ENCODE measurements around the gene PLPP4.

PLPP4 gene

DNA sequence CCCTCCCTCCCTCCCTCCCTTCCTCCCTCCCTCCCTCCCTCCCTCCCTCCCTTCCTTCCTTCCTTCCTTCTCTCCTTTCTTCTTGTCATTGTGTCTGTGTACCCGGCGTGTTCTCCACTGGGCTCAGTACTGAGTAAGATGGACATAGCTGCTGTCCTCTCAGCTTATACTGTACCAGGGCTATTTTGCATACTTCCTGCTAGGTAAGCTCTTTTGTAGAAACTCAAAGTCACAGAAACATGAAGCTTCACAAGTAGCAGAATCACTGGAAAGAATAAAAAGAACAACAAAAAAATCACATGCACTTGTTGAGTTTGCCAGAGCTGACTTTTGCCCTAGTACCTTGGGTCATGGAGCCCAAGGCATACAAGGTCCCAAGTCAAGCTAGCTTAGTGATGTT lies 125.7 kb downstream of the PLPP4 start:
- H3K4me3 ChIP-seq (ENCODE audit: low read depth, low read length): no peak overlapping the region
- TF ChIP-seq CTCF (IDR thresholded peaks at IDR 0.05; ENCODE audit: insufficient read depth, low read depth, low read length, missing control alignments): no peak
- DNase-seq (ENCODE audit: low read depth): no peak

DNA sequence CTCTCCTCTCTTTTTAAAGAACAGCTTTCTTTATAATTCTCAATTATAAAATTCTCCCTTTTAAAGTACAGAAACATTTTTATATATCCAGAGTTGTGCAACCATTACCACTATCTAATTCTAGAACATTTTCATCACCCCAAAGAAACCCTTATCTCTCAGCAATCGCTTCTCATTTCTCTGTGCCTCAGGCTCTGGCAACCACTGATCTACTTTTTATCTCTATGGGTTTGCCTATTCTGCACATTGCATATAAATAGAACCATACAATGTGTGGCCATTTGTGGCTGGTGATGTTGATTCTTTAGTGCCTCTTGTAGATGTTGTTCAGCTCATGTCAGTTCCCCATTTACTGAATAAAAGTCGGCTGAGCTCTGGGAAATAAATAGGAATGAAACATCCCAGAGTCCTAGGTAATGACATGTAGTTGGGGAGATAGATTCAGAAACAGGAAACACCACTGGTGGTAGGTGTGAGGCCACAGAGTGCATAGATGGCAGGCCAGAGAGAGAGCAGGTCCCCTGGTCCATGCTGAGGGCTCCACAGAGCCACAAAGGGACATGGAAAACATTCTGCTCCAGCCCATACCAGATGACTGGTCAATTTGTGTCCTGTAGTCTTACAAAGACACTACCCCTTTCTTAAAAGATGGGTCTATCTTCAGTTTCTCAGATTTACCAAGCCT lies 126.5 kb downstream of the PLPP4 start:
- H3K4me3 ChIP-seq (ENCODE audit: low read depth, low read length): no peak overlapping the region
- TF ChIP-seq CTCF (IDR thresholded peaks at IDR 0.05; ENCODE audit: insufficient read depth, low read depth, low read length, missing control alignments): no peak
- DNase-seq (ENCODE audit: low read depth): no peak

DNA sequence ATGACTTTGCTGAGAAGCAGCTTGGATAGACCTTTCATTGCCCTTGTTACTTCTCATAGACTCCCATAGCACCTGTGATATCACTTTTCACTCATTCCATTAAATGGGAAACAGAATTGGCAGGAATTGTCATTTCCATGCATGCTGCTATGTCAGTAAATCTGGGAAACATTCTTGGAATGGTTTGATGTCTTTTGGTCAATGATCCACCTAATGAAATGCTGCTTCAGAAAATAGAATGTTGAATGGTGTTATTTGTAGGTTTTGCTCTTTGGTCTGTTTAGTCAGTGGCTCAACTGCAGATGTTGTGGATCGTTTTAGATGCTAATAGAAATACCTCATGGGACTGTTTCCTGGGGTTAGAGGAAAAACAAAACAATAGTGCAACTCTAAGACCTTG lies 127.8 kb downstream of the PLPP4 start:
- TF ChIP-seq CTCF (IDR thresholded peaks at IDR 0.05; ENCODE audit: insufficient read depth, low read depth, low read length, missing control alignments): no peak

DNA sequence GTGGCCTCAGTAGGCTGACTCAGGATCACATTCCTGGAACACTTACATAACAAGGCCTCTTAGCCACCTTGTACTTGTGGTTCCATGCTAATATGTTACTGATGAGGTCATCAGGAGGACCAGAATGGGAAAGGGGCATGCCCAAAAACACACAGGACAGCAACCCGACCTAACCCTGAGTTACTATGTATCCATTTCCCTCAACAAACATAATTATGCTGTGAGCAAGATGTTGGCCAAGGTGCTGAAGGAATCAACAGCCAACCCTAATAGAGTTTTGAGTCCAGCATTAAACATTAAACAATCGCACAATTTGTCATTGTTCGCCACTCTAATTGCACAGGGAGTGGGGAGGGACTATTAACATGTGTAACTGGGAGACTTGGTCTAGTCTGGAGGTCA lies 129.4 kb downstream of the PLPP4 start:
- no peak overlapping the region for H3K4me3 ChIP-seq (ENCODE audit: low read depth, low read length)
- DNase-seq (ENCODE audit: low read depth): no peak
- no peak for TF ChIP-seq CTCF (IDR thresholded peaks at IDR 0.05; ENCODE audit: insufficient read depth, low read depth, low read length, missing control alignments)

More for the DNA sequence above, 127.8 kb downstream of the PLPP4 start:
- no peak for DNase-seq (ENCODE audit: low read depth)
- H3K4me3 ChIP-seq (ENCODE audit: low read depth, low read length): no peak overlapping the region

DNA sequence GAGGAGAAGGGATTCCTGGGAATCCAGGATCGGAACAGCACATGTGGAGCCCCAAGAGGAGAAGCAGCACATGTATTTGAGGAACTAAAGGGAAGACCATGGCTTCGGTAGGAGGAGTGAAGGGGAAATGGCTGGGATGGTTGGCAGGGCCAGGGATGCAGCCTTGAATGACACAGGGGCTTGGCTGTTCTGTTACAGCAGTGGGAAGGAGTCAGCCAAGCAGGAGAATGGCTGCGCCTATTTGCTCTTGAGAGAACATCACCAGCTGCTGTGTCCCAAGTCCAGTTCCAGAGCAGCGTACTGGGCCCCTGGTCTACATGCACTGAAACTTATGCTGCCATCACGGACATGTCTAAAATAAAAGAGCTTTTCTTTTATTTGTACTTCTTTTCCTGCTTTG lies 130.0 kb downstream of the PLPP4 start:
- H3K4me3 ChIP-seq (ENCODE audit: low read depth, low read length): no peak overlapping the region
- DNase-seq (ENCODE audit: low read depth): no peak
- TF ChIP-seq CTCF (IDR thresholded peaks at IDR 0.05; ENCODE audit: insufficient read depth, low read depth, low read length, missing control alignments): no peak

DNA sequence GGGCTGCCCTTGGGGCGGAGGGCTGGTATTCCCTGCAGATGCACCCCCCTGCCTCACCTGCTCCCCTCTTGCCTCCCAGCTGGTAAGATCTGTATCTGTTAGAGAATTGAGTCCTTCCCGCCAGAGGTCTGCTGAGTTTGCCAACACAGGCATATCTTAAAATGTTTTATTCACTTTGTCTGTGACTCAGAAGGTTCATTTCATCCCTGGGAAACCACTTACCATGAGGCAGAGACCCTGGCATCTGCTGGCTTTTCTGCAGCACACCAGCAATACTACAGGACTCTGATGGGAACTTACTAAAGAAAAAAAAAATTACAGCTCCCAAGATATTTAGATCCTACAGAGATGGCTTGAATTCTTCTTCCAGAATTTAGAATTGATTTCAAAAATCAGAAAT lies 131.3 kb downstream of the PLPP4 start:
- TF ChIP-seq CTCF (IDR thresholded peaks at IDR 0.05; ENCODE audit: insufficient read depth, low read depth, low read length, missing control alignments): no peak
- no peak overlapping the region for H3K4me3 ChIP-seq (ENCODE audit: low read depth, low read length)
- DNase-seq (ENCODE audit: low read depth): no peak

- DNase-seq (ENCODE audit: low read depth): no peak
- no peak for TF ChIP-seq CTCF (IDR thresholded peaks at IDR 0.05; ENCODE audit: insufficient read depth, low read depth, low read length, missing control alignments)
- H3K4me3 ChIP-seq (ENCODE audit: low read depth, low read length): no peak overlapping the region
Observed at GRCh38 chr10:120593693-120594092, 136.7 kb downstream of the PLPP4 start.
